Activated CD4-positive, alpha-beta memory T cell treated with anti-CD3 and anti-CD28 coated beads, Interleukin-2, amount 10 ng/mL, durations not matched to agents 7 days and 5 days (primary cell): Measurements from ENCODE around the gene PLEKHA1. TPM values are rescaled to one million over a fixed set of nuclear protein-coding genes. Genes with fewer than 3 reads are reported as not detected.

Experiments
- CTCF ChIA-PET: fragments of 350-600 bp; sonication (Branson Sonifier 250); formaldehyde crosslinking; loops from one replicate; lab custom pipeline; 2021; ENCODE audit warnings: antibody characterized with exemption, inconsistent platforms; lab: Charles Lee
- POLR2A ChIA-PET: fragments of 350-600 bp; sonication (Branson Sonifier 250); formaldehyde crosslinking; loops from one replicate; lab custom pipeline; 2021; ENCODE audit warnings: antibody characterized with exemption; lab: Charles Lee
- DNase-seq: peaks from one replicate; pipeline ENCODE4 v3.0.0-alpha.2; 2020
- H3K27ac Mint-ChIP-seq: one replicate; pipeline ENCODE4 v1.8.0; 2021; ENCODE audit warnings: mild to moderate bottlenecking, mixed read lengths
- H3K27me3 Mint-ChIP-seq: one replicate; pipeline ENCODE4 v1.8.0; 2021; ENCODE audit warnings: mixed read lengths
- H3K36me3 Mint-ChIP-seq: one replicate; pipeline ENCODE4 v1.8.0; 2021; ENCODE audit warnings: low read depth, mixed read lengths
- H3K4me1 Mint-ChIP-seq: one replicate; pipeline ENCODE4 v1.8.0; 2021; ENCODE audit warnings: mixed read lengths
- H3K4me3 Mint-ChIP-seq: one replicate; pipeline ENCODE4 v1.8.0; 2021; ENCODE audit warnings: mild to moderate bottlenecking, mixed read lengths
- H3K9me3 Mint-ChIP-seq: one replicate; pipeline ENCODE4 v1.8.0; 2021; ENCODE audit warnings: mixed read lengths
- total RNA-seq, 2 experiments: library from RNA; stranded (reverse); gene quantifications; one replicate each; pipeline ENCODE4 v1.2.3, GENCODE V29; 2021

The PLEKHA1 gene
- total RNA-seq, 2 experiments from 2014 or later = 5.2 to 5.3 TPM

GRCh38 chr10:122373721-122374120 lies 787 bp upstream of the PLEKHA1 start:
- H3K27me3 Mint-ChIP-seq = peaks cover 64% of the 10 kb centered on the region
- peak overlapping the region; percentile 71 for H3K4me3 Mint-ChIP-seq
- no peaks in the 10 kb centered on the region for H3K9me3 Mint-ChIP-seq
- H3K36me3 Mint-ChIP-seq = peaks cover 2% of the 10 kb centered on the region
- H3K4me1 Mint-ChIP-seq = peaks cover 18% of the 10 kb centered on the region
- CTCF ChIA-PET = interaction anchor here (1.0 to 1.5 kb wide), 3 partner anchors 15 to 61 kb away, joined by 3 to 7 read pairs (median 5); no protein-coding TSS in a partner anchor
- peak overlapping the region; percentile 7 for H3K27ac Mint-ChIP-seq
- no peak for DNase-seq
- POLR2A ChIA-PET = interaction anchor here (0.9 to 1.9 kb wide), 5 partner anchors 14 to 49 kb away, joined by 3 to 6 read pairs (median 5); no protein-coding TSS in a partner anchor

- H3K27ac Mint-ChIP-seq = peak overlapping the region; percentile 3
- H3K4me1 Mint-ChIP-seq = peaks cover 18% of the 10 kb centered on the region
- H3K27me3 Mint-ChIP-seq = peaks cover 65% of the 10 kb centered on the region
Measured at GRCh38 chr10:122374859-122375678, 561 bp downstream of the PLEKHA1 start.

GRCh38 chr10:122375679-122376160 lies 1.2 kb downstream of the PLEKHA1 start:
- Mint-ChIP-seq H3K36me3 (peaks cover 2% of the 10 kb centered on the region), H3K9me3 (no peaks in the 10 kb centered on the region), H3K4me1 (peaks cover 18% of the 10 kb centered on the region), H3K27me3 (peaks cover 66% of the 10 kb centered on the region), H3K4me3 (peak overlapping the region; percentile 82), H3K27ac (peak overlapping the region; percentile 3)
- DNase-seq = no peak
- ChIA-PET POLR2A (no interaction called here), CTCF (interaction anchor here (1.2 kb wide), 1 partner anchor 8 kb away, joined by 3 read pairs; no protein-coding TSS in a partner anchor)

More at GRCh38 chr10:122374859-122375678, 561 bp downstream of the PLEKHA1 start:
- CTCF ChIA-PET = interaction anchor here (0.7 to 1.5 kb wide), 5 partner anchors 9 to 60 kb away, joined by 3 to 7 read pairs (median 4); no protein-coding TSS in a partner anchor
- Mint-ChIP-seq H3K36me3 (peaks cover 2% of the 10 kb centered on the region), H3K9me3 (no peaks in the 10 kb centered on the region), H3K4me3 (peak overlapping the region; percentile 82)
- POLR2A ChIA-PET = interaction anchor here (0.7 to 1.9 kb wide), 7 partner anchors 11 to 48 kb away, joined by 3 to 6 read pairs (median 3); no protein-coding TSS in a partner anchor
- peak; percentile 60 for DNase-seq

- H3K27ac Mint-ChIP-seq = no peak overlapping the region
- peaks cover 64% of the 10 kb centered on the region for H3K27me3 Mint-ChIP-seq
- H3K36me3 Mint-ChIP-seq = peaks cover 2% of the 10 kb centered on the region
- ChIA-PET POLR2A (no interaction called here), CTCF (no interaction called here)
- DNase-seq = no peak
- no peak overlapping the region for H3K4me3 Mint-ChIP-seq
- peaks cover 18% of the 10 kb centered on the region for H3K4me1 Mint-ChIP-seq
- no peaks in the 10 kb centered on the region for H3K9me3 Mint-ChIP-seq
Measured at GRCh38 chr10:122376364-122376961, 2.0 kb downstream of the PLEKHA1 start.

GRCh38 chr10:122379041-122379440 lies 4.5 kb downstream of the PLEKHA1 start:
- DNase-seq = no peak
- peaks cover 54% of the 10 kb centered on the region for H3K27me3 Mint-ChIP-seq
- H3K9me3 Mint-ChIP-seq = no peaks in the 10 kb centered on the region
- no peak overlapping the region for H3K27ac Mint-ChIP-seq
- ChIA-PET CTCF (no interaction called here), POLR2A (no interaction called here)
- H3K36me3 Mint-ChIP-seq = peaks cover 2% of the 10 kb centered on the region
- H3K4me1 Mint-ChIP-seq = peaks cover 11% of the 10 kb centered on the region
- no peak overlapping the region for H3K4me3 Mint-ChIP-seq

- Mint-ChIP-seq H3K9me3 (no peaks in the 10 kb centered on the region), H3K36me3 (peaks cover 2% of the 10 kb centered on the region), H3K4me3 (no peak overlapping the region), H3K27me3 (peaks cover 51% of the 10 kb centered on the region), H3K27ac (no peak overlapping the region), H3K4me1 (peaks cover 8% of the 10 kb centered on the region)
- POLR2A ChIA-PET = no interaction called here
- no peak for DNase-seq
- CTCF ChIA-PET = no interaction called here
Measured at GRCh38 chr10:122379537-122379936, 5.0 kb downstream of the PLEKHA1 start.

GRCh38 chr10:122380703-122381102 lies 6.2 kb downstream of the PLEKHA1 start:
- Mint-ChIP-seq H3K4me3 (no peak overlapping the region), H3K9me3 (no peaks in the 10 kb centered on the region), H3K27ac (no peak overlapping the region), H3K27me3 (peaks cover 45% of the 10 kb centered on the region), H3K4me1 (peaks cover 2% of the 10 kb centered on the region), H3K36me3 (no peaks in the 10 kb centered on the region)
- no peak for DNase-seq
- CTCF ChIA-PET = no interaction called here
- POLR2A ChIA-PET = no interaction called here

GRCh38 chr10:122381680-122382079 lies 7.2 kb downstream of the PLEKHA1 start:
- Mint-ChIP-seq H3K4me3 (no peak overlapping the region), H3K27ac (no peak overlapping the region), H3K4me1 (no peaks in the 10 kb centered on the region), H3K27me3 (peaks cover 43% of the 10 kb centered on the region), H3K9me3 (no peaks in the 10 kb centered on the region), H3K36me3 (no peaks in the 10 kb centered on the region)
- ChIA-PET CTCF (no interaction called here), POLR2A (no interaction called here)
- no peak for DNase-seq

GRCh38 chr10:122386514-122386913 lies 12.0 kb downstream of the PLEKHA1 start:
- Mint-ChIP-seq H3K4me1 (peaks cover 7% of the 10 kb centered on the region), H3K9me3 (no peaks in the 10 kb centered on the region), H3K4me3 (no peak overlapping the region), H3K27ac (no peak overlapping the region), H3K36me3 (no peaks in the 10 kb centered on the region), H3K27me3 (peaks cover 33% of the 10 kb centered on the region)
- no peak for DNase-seq
- CTCF ChIA-PET = interaction anchor here (0.6 to 1.4 kb wide), 2 partner anchors 12 to 166 kb away, joined by 3 read pairs; partner anchors contain the start of gene PLEKHA1
- POLR2A ChIA-PET = interaction anchor here (1.9 kb wide), 1 partner anchor 12 kb away, joined by 6 read pairs; the partner anchor contains the start of gene PLEKHA1

GRCh38 chr10:122387572-122387971 lies 13.1 kb downstream of the PLEKHA1 start:
- H3K4me3 Mint-ChIP-seq = no peak overlapping the region
- no peaks in the 10 kb centered on the region for H3K9me3 Mint-ChIP-seq
- no peak for DNase-seq
- CTCF ChIA-PET = no interaction called here
- no peak overlapping the region for H3K27ac Mint-ChIP-seq
- peaks cover 7% of the 10 kb centered on the region for H3K4me1 Mint-ChIP-seq
- peaks cover 28% of the 10 kb centered on the region for H3K27me3 Mint-ChIP-seq
- no peaks in the 10 kb centered on the region for H3K36me3 Mint-ChIP-seq
- POLR2A ChIA-PET = interaction anchor here (1.9 kb wide), 1 partner anchor 13 kb away, joined by 6 read pairs; the partner anchor contains the start of gene PLEKHA1

GRCh38 chr10:122388287-122388997 lies 13.9 kb downstream of the PLEKHA1 start:
- Mint-ChIP-seq H3K27me3 (peaks cover 28% of the 10 kb centered on the region), H3K27ac (no peak overlapping the region), H3K4me3 (no peak overlapping the region), H3K9me3 (no peaks in the 10 kb centered on the region), H3K4me1 (peaks cover 7% of the 10 kb centered on the region), H3K36me3 (no peaks in the 10 kb centered on the region)
- ChIA-PET POLR2A (interaction anchor here (1.9 kb wide), 1 partner anchor 14 kb away, joined by 6 read pairs; the partner anchor contains the start of gene PLEKHA1), CTCF (no interaction called here)
- no peak for DNase-seq

GRCh38 chr10:122390271-122390670 lies 15.8 kb downstream of the PLEKHA1 start:
- Mint-ChIP-seq H3K36me3 (no peaks in the 10 kb centered on the region), H3K4me3 (no peak overlapping the region), H3K27me3 (peaks cover 23% of the 10 kb centered on the region), H3K9me3 (no peaks in the 10 kb centered on the region), H3K27ac (no peak overlapping the region), H3K4me1 (peaks cover 7% of the 10 kb centered on the region)
- ChIA-PET POLR2A (no interaction called here), CTCF (no interaction called here)
- no peak for DNase-seq
